Left kidney (tissue), 2 donors: ENCODE data around the gene GAB2. TPM values are rescaled to one million over a fixed set of nuclear protein-coding genes. Genes with fewer than 3 reads are reported as not detected.
"Not testable (repeated sequence)": the region's sequence is repeated elsewhere in the genome, so short reads cannot be mapped to it uniquely, and the experiment has no call there.

ENCODE experiments used
- DNase-seq: peaks from one replicate; pipeline ENCODE4 v3.0.0-alpha.2; 2013
- polyA plus RNA-seq: library from polyadenylated mRNA; unstranded; fragments of 120-200 nt; gene quantifications from one replicate; pipeline ENCODE4 v1.2.1, GENCODE V29; 2013; ENCODE audit not compliant: insufficient read length

The GAB2 gene
- polyA plus RNA-seq, 1 donor, result 17.5 TPM

DNA sequence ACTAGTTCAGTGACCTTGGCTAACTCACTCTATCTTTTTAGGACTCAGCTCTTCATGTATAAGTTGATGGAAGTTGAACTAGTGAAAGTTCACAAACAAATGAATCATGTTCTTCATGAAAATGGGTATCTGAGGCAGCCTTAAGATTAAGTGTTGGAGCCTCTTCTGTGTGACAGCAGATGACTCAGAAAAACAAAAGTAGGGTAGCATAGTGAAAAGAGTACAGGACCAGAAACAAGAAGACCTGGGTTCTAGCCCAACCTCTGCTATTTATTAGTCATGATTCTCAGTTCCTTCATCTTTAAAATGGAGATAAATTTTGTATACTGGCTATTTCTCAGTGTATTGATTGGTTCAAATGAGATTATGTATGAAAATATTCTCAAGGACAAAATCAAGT is 168.7 kb downstream of the GAB2 start:
- no peak for DNase-seq

DNA sequence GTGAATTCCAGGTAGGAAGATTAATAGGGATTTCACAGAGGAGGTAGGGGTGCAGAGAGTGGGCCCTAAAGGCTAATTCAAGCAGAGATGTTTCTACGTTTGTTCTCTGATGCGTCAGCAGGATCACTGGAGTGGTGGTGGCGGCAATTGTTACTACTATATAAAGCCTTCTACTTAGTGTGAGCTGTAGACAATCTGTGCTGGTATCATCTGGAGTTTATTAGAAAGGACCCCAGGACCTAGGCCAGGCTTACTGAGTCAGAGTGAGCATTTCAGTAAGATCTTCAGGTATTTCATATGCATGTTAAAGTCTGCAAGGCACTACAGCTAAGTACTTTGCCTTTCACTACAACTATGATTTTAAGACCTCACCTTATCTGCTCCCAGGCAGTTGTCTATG is 169.4 kb downstream of the GAB2 start:
- DNase-seq, result no peak

- DNase-seq, result no peak
These were observed 172.9 kb downstream of the GAB2 start for GRCh38 chr11:78244546-78245255.

GRCh38 chr11:78244080-78244479 is 173.5 kb downstream of the GAB2 start:
- DNase-seq, result no peak

DNA sequence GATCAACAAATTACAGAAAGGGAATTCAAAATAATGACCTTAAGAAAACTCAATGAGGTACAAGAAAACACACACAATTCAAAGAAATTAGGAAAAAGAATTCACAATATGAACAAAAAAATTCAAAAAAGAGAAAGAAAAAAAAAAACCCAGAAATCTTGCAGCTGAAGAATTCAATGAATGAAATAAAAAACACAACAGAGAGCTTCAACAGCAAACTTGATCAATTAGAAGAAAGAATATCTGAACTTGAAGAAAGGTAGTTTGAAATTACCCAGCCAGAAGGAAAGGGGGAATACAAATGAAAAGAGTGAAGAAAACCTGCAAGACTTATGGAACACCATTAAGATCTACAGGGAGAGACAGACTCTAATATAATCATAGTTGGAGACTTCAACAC is 176.1 kb downstream of the GAB2 start:
- no peak for DNase-seq

GRCh38 chr11:78239781-78240180 is 177.8 kb downstream of the GAB2 start:
- no peak for DNase-seq

DNA sequence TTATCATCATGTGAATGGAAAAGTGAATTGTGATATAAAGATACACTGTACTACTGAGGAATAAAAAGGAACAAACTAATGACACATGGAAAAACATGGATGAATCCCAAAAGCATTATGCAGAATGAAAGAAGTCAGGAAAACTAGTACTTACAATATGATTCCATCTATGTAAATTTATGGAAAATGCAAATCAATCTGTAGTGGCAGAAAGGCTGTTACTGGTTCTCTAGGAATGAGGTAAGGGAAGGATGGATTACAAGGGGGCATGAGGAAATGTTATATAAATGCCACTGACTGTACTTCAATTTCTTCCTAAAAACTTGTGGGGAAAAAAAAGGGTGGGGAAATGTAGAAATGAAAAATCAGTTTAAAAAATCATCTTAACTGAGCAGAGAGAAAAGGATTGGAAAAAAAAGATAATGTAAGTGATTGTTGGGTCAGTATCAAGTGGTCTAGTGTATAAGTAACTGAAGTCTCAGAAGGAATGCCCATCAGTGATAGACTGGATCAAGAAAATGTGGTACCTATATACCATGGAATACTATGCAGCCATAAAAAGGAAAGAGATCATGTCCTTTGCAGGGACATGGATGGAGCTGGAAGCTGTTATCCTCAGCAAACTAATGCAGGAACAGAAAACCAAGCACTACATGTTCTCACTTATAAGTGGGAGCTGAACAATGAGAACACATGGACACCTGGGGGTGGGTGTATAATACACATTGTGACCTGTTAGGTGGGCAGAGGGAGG is 180.2 kb downstream of the GAB2 start:
- no peak for DNase-seq

DNA sequence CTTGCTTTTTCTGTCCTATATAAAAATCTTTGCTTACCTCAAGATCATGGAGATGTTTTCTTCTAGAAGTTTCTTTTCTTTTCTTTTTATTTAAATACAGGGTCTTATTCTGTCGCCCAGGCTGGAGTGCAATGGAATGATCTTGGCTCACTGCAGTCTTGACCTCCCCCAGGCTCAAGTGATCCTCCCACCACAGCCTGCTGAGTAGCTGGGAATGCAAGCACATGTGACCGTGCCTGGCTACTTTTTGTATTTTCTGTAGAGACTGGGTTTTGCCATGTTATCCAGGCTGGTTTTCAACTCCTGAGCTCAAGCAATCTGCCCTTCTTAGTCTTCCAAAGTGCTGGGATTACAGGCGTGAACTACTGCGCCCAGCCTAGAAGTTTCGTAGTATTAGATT is 183.6 kb downstream of the GAB2 start:
- DNase-seq, result no peak

DNA sequence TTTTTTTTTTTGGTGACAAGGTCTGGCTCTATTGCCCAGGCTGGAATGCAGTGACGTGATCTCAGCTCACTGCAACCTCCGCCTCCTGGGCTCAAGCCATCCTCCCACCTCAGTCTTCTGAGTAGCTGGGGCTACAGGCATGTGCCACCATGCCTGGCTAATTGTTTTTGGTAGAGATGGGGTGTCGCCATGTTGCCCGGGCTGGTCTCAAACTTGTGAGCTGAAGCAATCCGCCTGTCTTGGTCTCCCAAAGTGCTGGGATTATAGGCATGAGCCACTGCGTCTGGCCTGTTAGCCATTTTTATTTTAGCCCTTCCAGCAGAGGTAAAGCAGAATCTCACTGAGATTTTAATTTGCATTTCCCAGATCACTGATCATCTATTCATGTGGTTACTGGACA is 184.6 kb downstream of the GAB2 start:
- not testable (repeated sequence) for DNase-seq

DNA sequence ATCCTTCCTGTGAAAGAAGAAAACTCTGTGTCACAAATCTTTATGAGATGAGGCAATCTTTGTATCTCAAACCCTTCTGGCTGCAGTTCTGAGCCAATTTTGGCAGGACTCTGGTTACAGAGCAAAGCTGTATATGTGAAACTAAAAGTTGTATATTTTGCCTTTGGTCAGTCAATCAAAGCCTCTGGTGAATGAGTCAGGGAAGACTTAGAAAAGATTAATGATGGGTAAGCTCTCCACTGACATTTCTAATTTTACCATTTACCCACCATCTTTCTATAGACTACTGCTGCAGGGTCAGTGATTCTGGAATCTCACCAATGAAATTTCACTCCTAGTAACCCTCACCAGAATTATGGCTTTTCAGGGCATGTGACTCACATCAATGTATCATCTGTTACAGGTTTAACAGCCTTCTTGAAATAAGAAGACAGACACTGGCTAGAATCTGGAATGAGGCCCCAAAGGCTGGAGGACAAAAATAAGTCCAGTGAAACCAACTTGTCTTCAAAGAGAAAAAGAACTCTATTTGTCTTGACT is 185.6 kb downstream of the GAB2 start:
- no peak for DNase-seq

- no peak for DNase-seq
These were observed 187.3 kb downstream of the GAB2 start for GRCh38 chr11:78230161-78230877.

DNA sequence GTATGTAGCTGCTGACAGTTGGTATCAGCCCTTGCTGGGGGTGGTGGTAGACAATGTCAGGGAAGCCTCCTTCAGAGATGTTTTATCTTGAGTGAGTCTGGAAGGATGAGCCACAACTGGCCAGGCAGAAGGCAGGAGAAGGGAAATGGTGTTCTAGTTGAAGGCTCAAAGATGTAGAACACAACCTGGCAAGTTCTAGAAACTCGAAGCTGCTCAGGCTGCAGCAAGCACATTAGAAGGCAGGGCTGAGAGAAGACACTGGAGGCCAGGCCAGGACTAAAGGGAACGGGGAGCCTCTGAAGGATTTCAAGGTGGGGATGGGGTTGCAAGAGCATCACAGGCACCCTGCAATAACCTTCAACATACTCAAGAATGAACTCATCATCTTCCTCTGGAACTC is 188.5 kb downstream of the GAB2 start:
- no peak for DNase-seq

DNA sequence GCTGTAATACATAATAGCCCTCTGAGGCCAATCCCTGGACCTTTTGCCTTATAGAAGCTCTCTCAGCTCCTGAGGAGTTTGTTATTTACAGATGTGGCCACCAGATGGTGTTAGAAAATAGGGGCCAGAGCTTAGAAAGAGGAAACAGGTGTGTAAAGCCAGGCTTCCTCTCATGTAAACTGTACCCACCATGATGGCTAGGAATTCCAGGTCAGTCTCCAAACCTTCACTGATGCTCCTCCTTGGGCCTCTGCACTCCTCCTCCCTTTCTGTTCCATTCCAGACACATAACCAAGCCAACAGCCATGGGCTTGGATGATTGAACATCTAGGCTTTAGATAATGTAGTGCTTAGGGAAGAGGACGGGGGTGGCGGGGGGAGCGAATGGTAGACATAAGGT is 189.2 kb downstream of the GAB2 start:
- peak; percentile 77 for DNase-seq

DNA sequence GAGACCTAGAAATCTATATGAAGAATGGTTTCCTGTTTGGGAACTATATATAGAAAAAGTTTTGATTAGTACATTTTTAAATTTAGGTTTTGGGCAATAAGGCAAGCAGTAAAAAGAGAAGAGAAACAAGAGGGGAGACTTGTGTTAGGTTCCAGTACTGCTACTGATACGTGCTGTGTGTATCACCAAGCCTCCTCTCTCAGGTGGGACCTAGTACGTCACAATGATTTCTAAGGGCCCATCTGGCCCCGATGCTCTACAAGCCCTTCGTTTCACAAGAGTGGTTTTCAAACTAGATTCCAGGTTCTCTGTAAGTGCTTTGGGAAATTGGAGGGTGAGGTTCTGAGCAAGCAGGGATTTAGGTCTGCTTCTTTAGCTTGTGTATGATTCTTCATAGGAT is 189.7 kb downstream of the GAB2 start:
- no peak for DNase-seq

- DNase-seq, result no peak
These were observed 190.6 kb downstream of the GAB2 start for GRCh38 chr11:78226684-78227680.

- no peak for DNase-seq
These were observed 192.7 kb downstream of the GAB2 start for GRCh38 chr11:78224906-78225420.

GRCh38 chr11:78224506-78224905 is 193.1 kb downstream of the GAB2 start:
- no peak for DNase-seq

DNA sequence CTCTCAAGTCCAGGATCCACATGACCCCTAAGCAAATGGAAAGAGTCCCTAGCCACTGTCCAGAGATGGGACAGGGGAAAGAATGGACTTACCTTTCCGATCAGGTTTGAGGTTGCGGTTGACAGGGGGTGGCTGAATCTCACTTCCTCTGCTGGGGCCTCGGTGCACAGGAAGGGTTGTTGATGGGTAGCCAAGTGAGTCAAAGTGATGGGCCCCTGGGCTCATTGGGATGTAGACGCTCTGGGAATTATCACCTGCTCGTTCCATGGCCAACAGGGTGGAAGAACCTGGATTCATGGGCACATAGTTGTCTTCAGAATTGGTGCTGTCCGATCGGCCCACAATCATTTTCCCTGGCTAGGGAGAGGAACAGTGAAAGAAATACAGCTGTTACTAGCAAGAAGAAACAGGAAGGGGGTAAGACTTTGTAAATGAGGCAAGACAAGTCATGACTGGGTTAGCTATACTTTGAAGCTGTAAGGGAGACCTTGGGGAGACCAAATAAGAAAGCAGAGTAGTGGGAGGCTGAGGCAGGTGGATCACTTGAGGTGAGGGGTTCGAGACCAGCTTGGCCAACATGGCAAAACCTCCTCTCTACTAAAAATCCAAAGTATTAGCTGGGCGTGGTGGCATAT is 194.2 kb downstream of the GAB2 start:
- no peak for DNase-seq

DNA sequence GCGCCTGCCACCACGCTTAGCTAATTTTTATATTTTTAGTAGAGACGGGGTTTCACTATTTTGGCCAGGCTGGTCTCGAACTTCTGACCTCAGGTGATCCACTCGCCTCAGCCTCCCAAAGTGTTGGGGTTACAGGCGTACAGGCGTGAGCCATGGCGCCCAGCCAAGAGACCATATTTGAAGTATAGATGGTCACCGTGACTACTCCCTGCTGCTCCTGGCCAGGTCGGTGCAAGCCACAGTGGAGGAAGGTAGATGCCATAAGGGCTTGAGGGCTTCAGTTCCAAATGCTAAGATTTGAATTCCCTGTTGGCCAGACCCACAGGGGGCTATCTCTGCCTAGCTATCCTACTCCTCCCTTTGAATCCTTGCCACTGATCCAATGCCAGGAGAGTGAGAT is 194.9 kb downstream of the GAB2 start:
- DNase-seq, result not testable (repeated sequence)

- DNase-seq, result no peak
These were observed 196.0 kb downstream of the GAB2 start for GRCh38 chr11:78221396-78222315.
